ENCODE results near the gene ADH1B.
"Not testable (repeated sequence)": the region's sequence is repeated elsewhere in the genome, so short reads cannot be mapped to it uniquely, and the experiment has no call there.

Gene ADH1B

DNA sequence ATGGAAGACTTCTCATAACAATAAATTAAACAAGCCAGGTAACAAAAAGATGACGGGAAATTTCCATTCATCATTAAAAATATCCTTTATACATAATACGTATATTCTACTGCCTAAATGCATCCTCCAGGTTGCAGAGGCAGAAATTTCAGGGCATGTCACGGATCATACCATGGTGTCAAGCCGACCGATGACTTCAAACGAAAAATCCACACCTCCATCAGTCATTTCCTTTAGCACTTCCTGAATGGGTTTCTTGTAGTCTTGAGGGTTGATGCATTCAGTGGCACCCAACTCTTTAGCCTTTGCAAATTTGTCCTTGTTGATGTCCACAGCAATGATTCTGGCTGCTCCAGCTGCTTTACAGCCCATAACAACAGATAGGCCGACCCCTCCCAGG lies 21.4 kb upstream of the ADH1B start:
- H3K4me1 Mint-ChIP-seq (ENCODE audit: low read depth); H3K9me3 Mint-ChIP-seq; DNase-seq (ENCODE audit: low spot score); H3K27me3 Mint-ChIP-seq (ENCODE audit: low read depth); H3K27ac Mint-ChIP-seq; H3K4me3 Mint-ChIP-seq; H3K36me3 Mint-ChIP-seq (ENCODE audit: low read depth): not testable (repeated sequence)

DNA sequence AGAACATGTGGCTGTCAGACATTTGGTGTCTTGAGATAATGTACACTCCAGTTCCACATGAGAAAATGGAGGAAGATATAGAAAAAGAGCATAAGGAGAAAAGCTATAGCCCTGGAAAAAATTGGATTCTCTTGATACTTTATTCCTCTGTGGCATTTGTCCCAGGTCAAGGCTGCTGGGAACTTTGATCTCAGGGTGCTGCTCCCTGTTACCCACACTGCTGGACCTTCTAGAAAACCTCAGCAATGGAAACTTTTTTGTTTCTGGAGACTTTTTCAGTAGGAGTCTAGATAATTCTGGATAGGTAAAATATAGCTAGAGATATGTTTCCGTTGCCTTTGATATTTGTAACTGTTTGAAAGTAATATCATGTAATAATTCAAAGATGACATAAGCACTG lies 20.2 kb upstream of the ADH1B start:
- DNase-seq (ENCODE audit: low spot score) = no peak
- Mint-ChIP-seq H3K9me3 (no peaks in the 10 kb centered on the region), H3K4me1 (ENCODE audit: low read depth) (no peaks in the 10 kb centered on the region), H3K27ac (no peak overlapping the region), H3K27me3 (ENCODE audit: low read depth) (no peaks in the 10 kb centered on the region), H3K4me3 (no peak overlapping the region), H3K36me3 (ENCODE audit: low read depth) (no peaks in the 10 kb centered on the region)

DNA sequence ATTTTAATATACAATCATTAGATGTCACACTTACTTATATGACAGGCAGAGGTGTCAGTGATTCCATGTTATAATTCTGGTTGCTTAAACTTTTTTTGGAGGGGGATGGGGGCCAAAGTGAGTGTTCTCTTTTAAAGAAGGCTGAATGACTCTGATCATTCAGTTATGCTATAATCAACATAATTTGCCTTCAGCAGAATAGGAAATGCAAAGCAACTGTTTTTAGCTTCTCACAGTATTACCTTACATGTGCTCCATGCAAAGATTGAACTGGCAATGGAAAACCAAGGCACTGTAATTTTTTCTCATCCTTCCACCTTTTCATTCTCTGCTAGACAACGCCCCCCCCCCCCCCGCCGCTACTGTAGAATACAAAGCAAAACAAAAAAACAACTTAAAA lies 18.0 kb upstream of the ADH1B start:
- no peak overlapping the region for H3K27ac Mint-ChIP-seq
- H3K4me1 Mint-ChIP-seq (ENCODE audit: low read depth) = no peaks in the 10 kb centered on the region
- H3K36me3 Mint-ChIP-seq (ENCODE audit: low read depth) = no peaks in the 10 kb centered on the region
- H3K27me3 Mint-ChIP-seq (ENCODE audit: low read depth) = no peaks in the 10 kb centered on the region
- DNase-seq (ENCODE audit: low spot score) = no peak
- H3K4me3 Mint-ChIP-seq = no peak overlapping the region
- no peaks in the 10 kb centered on the region for H3K9me3 Mint-ChIP-seq

DNA sequence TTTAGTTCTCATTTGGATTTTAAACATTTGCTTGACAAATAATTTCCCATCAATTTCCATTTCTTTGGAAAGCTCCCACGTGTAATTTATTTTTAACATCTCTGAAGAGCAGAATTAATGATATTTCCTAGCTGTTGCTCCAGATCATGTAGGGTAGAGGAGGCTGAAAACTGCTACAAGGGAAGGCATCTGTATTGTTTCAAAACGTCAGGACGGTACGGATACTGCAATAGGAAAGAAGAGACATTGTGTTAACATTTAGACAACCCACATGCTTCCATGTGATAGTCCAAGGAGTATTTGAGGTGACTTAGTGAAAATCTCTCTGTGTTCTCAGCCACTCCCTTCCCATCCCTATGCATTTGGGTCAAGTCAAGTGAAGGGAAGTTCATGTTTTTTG lies 15.4 kb upstream of the ADH1B start:
- no peak for DNase-seq (ENCODE audit: low spot score)
- Mint-ChIP-seq H3K27me3 (ENCODE audit: low read depth) (no peaks in the 10 kb centered on the region), H3K27ac (no peak overlapping the region), H3K9me3 (no peaks in the 10 kb centered on the region), H3K36me3 (ENCODE audit: low read depth) (no peaks in the 10 kb centered on the region), H3K4me1 (ENCODE audit: low read depth) (no peaks in the 10 kb centered on the region), H3K4me3 (no peak overlapping the region)

DNA sequence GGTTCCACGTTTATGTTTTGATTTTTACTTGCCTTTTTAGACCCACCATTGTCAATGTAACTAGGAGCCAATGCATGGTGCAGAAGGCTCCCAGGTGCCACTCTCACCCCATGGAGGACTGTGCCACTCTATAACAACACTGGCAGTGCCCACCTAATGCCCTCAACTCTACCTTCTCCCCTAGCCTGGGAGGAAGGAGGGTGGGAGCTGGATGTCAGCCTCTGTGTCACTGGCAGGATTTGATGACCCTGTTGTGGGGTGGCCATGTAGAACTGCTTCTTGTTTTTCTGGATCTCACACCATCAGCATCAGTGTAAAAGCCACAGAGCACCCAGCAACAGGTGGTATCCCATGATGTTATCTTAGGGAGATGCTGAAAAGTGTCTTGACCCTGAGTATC lies 13.7 kb upstream of the ADH1B start:
- Mint-ChIP-seq H3K4me3 (no peak overlapping the region), H3K9me3 (no peaks in the 10 kb centered on the region), H3K27ac (no peak overlapping the region), H3K4me1 (ENCODE audit: low read depth) (no peaks in the 10 kb centered on the region), H3K27me3 (ENCODE audit: low read depth) (no peaks in the 10 kb centered on the region), H3K36me3 (ENCODE audit: low read depth) (no peaks in the 10 kb centered on the region)
- no peak for DNase-seq (ENCODE audit: low spot score)

DNA sequence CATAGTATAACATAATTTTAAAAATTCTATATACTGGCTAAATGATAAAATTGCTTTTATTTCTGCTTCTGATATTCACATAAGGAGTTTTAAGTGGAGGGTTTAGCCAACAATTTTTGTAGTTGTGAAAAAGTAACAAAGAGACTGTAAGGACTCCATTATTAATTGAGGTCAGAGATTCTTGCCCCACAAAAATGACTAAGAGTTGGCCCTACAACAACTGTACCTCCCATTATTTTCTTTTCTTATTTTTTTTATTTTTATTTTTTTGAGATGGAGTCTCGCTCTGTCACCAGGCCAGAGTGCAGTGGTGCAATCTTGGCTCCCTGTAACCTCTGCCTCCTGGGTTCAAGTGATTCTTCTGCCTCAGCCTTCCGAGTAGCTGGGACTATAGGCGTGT lies 9.4 kb upstream of the ADH1B start:
- no peak overlapping the region for H3K27ac Mint-ChIP-seq

DNA sequence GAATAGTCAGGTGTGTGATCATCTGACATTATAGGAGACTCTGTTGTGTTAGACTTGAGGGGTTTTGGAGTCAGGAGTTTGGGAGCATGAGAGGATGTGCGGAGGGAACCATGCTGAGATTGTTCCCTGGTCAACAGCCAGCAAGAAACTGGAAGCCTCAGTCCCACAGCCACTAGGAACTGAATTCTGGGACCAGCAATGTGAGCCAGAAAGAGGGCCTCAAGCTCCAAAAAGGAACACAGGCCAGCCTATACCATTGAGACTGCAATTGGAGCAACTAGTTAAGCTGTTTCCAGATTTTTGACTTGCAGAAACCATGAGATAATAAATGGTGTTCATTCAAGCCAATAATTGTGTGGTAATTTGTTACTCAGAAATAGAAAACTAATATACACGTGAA lies 8.7 kb upstream of the ADH1B start:
- no peaks in the 10 kb centered on the region for H3K36me3 Mint-ChIP-seq (ENCODE audit: low read depth)
- no peak for DNase-seq (ENCODE audit: low spot score)
- no peaks in the 10 kb centered on the region for H3K27me3 Mint-ChIP-seq (ENCODE audit: low read depth)
- H3K27ac Mint-ChIP-seq = no peak overlapping the region
- no peaks in the 10 kb centered on the region for H3K4me1 Mint-ChIP-seq (ENCODE audit: low read depth)
- H3K9me3 Mint-ChIP-seq = no peaks in the 10 kb centered on the region
- no peak overlapping the region for H3K4me3 Mint-ChIP-seq

More for the DNA sequence above, 9.4 kb upstream of the ADH1B start:
- H3K36me3 Mint-ChIP-seq (ENCODE audit: low read depth) = no peaks in the 10 kb centered on the region
- H3K27me3 Mint-ChIP-seq (ENCODE audit: low read depth) = no peaks in the 10 kb centered on the region
- no peak overlapping the region for H3K4me3 Mint-ChIP-seq
- H3K4me1 Mint-ChIP-seq (ENCODE audit: low read depth) = no peaks in the 10 kb centered on the region
- DNase-seq (ENCODE audit: low spot score) = no peak
- no peaks in the 10 kb centered on the region for H3K9me3 Mint-ChIP-seq

- DNase-seq (ENCODE audit: low spot score) = no peak
- Mint-ChIP-seq H3K4me1 (ENCODE audit: low read depth) (no peaks in the 10 kb centered on the region), H3K9me3 (no peaks in the 10 kb centered on the region), H3K27ac (no peak overlapping the region), H3K4me3 (no peak overlapping the region), H3K27me3 (ENCODE audit: low read depth) (no peaks in the 10 kb centered on the region), H3K36me3 (ENCODE audit: low read depth) (no peaks in the 10 kb centered on the region)
Observed at GRCh38 chr4:99324979-99325378, 3.8 kb upstream of the ADH1B start.

DNA sequence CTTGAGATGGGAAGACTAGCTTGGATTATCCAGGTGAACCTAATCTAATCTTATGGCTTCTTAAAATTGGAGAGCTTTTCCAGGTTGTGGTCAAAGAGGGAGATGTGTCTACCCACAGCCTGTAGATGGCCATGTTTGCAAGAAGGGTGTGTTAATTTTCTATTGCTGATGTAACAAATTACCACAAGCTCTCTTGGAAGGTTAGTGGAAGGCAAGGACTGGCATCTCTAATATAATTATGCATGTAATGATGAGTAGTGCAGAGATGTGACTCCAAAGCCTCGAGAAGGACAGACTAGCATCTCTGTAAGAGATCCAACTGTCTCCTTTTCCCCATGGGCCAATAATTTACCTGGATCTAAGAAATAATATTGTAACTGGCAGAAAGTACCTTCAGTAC lies 3.2 kb upstream of the ADH1B start:
- H3K4me3 Mint-ChIP-seq = no peak overlapping the region
- no peaks in the 10 kb centered on the region for H3K36me3 Mint-ChIP-seq (ENCODE audit: low read depth)
- no peak for DNase-seq (ENCODE audit: low spot score)
- H3K27ac Mint-ChIP-seq = no peak overlapping the region
- no peaks in the 10 kb centered on the region for H3K27me3 Mint-ChIP-seq (ENCODE audit: low read depth)
- H3K4me1 Mint-ChIP-seq (ENCODE audit: low read depth) = no peaks in the 10 kb centered on the region
- no peaks in the 10 kb centered on the region for H3K9me3 Mint-ChIP-seq

DNA sequence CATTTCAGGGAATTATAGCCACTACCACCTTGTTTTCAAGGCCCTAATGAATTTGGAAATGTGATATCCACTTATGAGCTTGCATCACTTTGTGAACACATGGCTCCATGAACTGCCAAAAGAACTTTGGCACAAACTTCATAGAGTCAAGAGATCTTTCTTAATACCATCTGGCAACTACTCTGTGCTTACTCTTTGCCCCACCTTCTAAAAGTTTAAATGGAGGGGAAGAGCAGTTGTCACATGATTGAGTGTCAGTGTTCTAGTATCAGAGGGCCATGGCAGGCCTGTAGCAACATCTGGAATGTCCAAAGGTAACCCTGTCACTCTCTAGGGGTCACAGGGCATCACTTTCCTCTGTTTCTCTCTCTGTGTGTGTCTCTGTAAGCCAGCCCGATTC lies 2.6 kb upstream of the ADH1B start:
- no peak for DNase-seq (ENCODE audit: low spot score)
- H3K27ac Mint-ChIP-seq = no peak overlapping the region
- no peak overlapping the region for H3K4me3 Mint-ChIP-seq
- no peaks in the 10 kb centered on the region for H3K36me3 Mint-ChIP-seq (ENCODE audit: low read depth)
- H3K4me1 Mint-ChIP-seq (ENCODE audit: low read depth) = no peaks in the 10 kb centered on the region
- no peaks in the 10 kb centered on the region for H3K9me3 Mint-ChIP-seq
- H3K27me3 Mint-ChIP-seq (ENCODE audit: low read depth) = no peaks in the 10 kb centered on the region

GRCh38 chr4:99317811-99318210 lies 3.4 kb downstream of the ADH1B start:
- H3K27me3 Mint-ChIP-seq (ENCODE audit: low read depth); DNase-seq (ENCODE audit: low spot score); H3K9me3 Mint-ChIP-seq; H3K4me3 Mint-ChIP-seq; H3K4me1 Mint-ChIP-seq (ENCODE audit: low read depth); H3K27ac Mint-ChIP-seq; H3K36me3 Mint-ChIP-seq (ENCODE audit: low read depth): not testable (repeated sequence)

- Mint-ChIP-seq H3K4me1 (ENCODE audit: low read depth) (no peaks in the 10 kb centered on the region), H3K27ac (no peak overlapping the region), H3K36me3 (ENCODE audit: low read depth) (no peaks in the 10 kb centered on the region), H3K9me3 (no peaks in the 10 kb centered on the region), H3K27me3 (ENCODE audit: low read depth) (no peaks in the 10 kb centered on the region), H3K4me3 (no peak overlapping the region)
- no peak for DNase-seq (ENCODE audit: low spot score)
Observed at GRCh38 chr4:99317354-99317753, 3.8 kb downstream of the ADH1B start.

DNA sequence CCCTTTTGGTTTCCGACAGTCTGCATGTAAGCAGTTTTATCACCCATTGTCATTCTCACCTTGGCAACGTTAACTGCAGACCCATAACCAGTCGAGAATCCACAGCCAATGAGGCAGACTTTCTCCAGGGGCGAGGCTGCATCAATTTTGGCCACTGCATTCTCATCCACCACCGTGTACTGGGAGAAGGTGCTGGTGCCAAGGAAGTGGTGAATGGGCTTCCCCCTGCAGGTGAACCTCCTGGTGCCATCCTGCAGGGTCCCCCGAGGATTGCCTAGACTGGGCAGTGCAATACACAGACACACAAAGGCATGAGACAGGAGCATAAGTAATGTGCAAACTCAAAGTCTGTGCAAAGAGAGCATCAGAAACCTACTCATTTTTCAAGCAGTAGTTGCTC lies 5.4 kb downstream of the ADH1B start:
- no peaks in the 10 kb centered on the region for H3K9me3 Mint-ChIP-seq
- no peak overlapping the region for H3K4me3 Mint-ChIP-seq
- DNase-seq (ENCODE audit: low spot score) = no peak
- H3K27me3 Mint-ChIP-seq (ENCODE audit: low read depth) = no peaks in the 10 kb centered on the region
- no peaks in the 10 kb centered on the region for H3K4me1 Mint-ChIP-seq (ENCODE audit: low read depth)
- H3K27ac Mint-ChIP-seq = no peak overlapping the region
- no peaks in the 10 kb centered on the region for H3K36me3 Mint-ChIP-seq (ENCODE audit: low read depth)

DNA sequence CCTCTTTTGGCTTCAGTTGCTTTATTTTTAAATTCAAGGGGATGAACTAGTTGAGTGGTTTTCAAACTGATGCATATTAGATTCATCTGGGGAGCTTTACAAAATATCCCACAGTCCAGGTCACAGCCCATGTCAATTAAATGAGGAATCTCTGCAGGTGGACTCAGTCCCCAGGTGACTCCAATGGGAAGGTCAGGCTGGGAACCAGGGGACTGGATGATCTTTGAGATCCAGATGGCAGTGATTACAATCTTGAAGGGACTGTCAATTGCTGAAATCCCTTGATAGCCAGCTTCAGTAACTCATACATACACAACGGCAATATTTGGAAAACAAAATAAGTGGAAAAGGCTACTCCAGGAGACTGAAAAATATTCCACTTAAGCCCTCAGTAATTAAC lies 7.0 kb downstream of the ADH1B start:
- no peaks in the 10 kb centered on the region for H3K27me3 Mint-ChIP-seq (ENCODE audit: low read depth)
- H3K9me3 Mint-ChIP-seq = no peaks in the 10 kb centered on the region
- H3K27ac Mint-ChIP-seq = no peak overlapping the region
- H3K36me3 Mint-ChIP-seq (ENCODE audit: low read depth) = no peaks in the 10 kb centered on the region
- DNase-seq (ENCODE audit: low spot score) = no peak
- no peak overlapping the region for H3K4me3 Mint-ChIP-seq
- no peaks in the 10 kb centered on the region for H3K4me1 Mint-ChIP-seq (ENCODE audit: low read depth)

- no peak overlapping the region for H3K27ac Mint-ChIP-seq
- H3K4me3 Mint-ChIP-seq = no peak overlapping the region
- no peak for DNase-seq (ENCODE audit: low spot score)
- H3K9me3 Mint-ChIP-seq = no peaks in the 10 kb centered on the region
- no peaks in the 10 kb centered on the region for H3K27me3 Mint-ChIP-seq (ENCODE audit: low read depth)
- no peaks in the 10 kb centered on the region for H3K36me3 Mint-ChIP-seq (ENCODE audit: low read depth)
- H3K4me1 Mint-ChIP-seq (ENCODE audit: low read depth) = no peaks in the 10 kb centered on the region
Observed at GRCh38 chr4:99310389-99310788, 10.8 kb downstream of the ADH1B start.

Data from T-helper 2 cell treated with Interferon-gamma antibody and Interleukin-4, amounts not matched to agents 5 μg/mL and 100 μg/mL, for 36 hours (primary cell).